ENCODE data around the gene CENPT.
A peak's percentile ranks its signal among the peaks of the same experiment; 100 is the strongest.

CENPT gene, protein sequence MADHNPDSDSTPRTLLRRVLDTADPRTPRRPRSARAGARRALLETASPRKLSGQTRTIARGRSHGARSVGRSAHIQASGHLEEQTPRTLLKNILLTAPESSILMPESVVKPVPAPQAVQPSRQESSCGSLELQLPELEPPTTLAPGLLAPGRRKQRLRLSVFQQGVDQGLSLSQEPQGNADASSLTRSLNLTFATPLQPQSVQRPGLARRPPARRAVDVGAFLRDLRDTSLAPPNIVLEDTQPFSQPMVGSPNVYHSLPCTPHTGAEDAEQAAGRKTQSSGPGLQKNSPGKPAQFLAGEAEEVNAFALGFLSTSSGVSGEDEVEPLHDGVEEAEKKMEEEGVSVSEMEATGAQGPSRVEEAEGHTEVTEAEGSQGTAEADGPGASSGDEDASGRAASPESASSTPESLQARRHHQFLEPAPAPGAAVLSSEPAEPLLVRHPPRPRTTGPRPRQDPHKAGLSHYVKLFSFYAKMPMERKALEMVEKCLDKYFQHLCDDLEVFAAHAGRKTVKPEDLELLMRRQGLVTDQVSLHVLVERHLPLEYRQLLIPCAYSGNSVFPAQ

GRCh38 chr16:67847064-67847861, at the start of gene CENPT:
Gene CENPT (minus strand): TSS chr16:67847693. CDS start chr16:67833859, 13,834 bp downstream.
- DNase-seq (ENCODE audit: low read depth) = peak; percentile 51
- TF ChIP-seq POLR2A (IDR thresholded peaks at IDR 0.05; ENCODE audit: extremely low read depth, insufficient read length) = no peak
- no peak for TF ChIP-seq CTCF (IDR thresholded peaks at IDR 0.05; ENCODE audit: low read depth, low read length)
- TF ChIP-seq MYC (IDR thresholded peaks at IDR 0.05; ENCODE audit: low read depth, low read length) = no peak
- TF ChIP-seq, protein P1, sequence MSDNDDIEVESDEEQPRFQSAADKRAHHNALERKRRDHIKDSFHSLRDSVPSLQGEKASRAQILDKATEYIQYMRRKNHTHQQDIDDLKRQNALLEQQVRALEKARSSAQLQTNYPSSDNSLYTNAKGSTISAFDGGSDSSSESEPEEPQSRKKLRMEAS (IDR thresholded peaks at IDR 0.05; ENCODE audit: low read depth, low read length) = no peak
- peak within 1 kb of the TSS; percentile 84 for H3K4me3 ChIP-seq (ENCODE audit: low read depth, low read length)

DNA sequence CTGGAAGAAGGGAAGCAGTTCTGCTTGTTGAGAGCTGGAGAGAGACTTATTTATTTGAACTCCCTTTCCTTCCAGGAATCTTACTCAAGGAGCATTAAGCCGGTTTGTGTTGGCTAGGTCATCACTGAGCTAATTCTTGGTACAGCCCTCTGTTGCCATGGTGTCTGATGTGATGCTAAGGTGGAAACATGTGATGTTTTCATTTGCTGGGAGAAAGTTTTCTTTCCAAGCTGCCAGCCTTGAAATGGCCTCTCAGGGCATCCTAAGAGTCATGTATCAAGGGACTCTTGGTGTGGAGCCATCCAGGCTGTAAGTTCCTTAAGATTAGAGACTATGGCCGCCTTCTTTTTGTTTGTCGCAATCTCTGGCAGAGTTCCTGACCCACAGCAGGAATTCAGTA, 49.7 kb upstream of the CENPT start:
- DNase-seq (ENCODE audit: low read depth) = no peak
- TF ChIP-seq MYC (IDR thresholded peaks at IDR 0.05; ENCODE audit: low read depth, low read length) (no peak), POLR2A (IDR thresholded peaks at IDR 0.05; ENCODE audit: extremely low read depth, insufficient read length) (no peak), CTCF (IDR thresholded peaks at IDR 0.05; ENCODE audit: low read depth, low read length) (no peak)
- TF ChIP-seq, protein P1 (IDR thresholded peaks at IDR 0.05; ENCODE audit: low read depth, low read length) = no peak
- H3K4me3 ChIP-seq (ENCODE audit: low read depth, low read length) = no peak overlapping the region

DNA sequence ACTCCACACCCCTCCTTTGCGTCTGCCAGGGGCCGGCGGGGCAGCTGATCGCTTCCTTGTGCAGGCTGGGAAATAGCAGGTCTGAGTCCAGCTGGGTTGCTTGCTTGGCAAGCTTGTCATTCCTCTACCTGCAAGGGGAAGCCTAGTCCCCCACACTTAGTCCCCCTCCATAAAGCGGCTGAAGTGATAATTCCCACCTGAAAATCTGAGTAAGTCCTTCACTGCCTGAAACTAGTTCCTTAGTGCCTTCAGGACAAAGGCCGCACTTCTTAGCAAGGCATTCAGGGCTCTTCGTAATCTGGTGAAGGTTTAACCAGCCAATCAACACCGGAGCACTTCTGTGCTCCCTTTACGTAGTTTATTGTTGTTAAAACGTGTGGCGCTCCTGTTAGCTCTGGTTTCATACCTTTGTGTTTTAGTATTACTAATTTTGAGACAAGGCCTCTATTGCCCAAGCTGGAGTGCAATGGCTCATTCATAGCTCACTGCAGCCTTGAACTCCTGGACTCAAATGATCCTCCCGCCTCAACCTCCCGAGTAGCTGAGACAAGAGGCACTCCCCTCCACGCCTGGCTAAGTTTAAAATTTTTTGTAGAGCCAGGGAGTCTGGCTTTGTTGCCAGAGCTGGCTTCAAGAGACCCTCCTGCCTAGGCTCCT, 46.4 kb upstream of the CENPT start:
- TF ChIP-seq, protein P1 (IDR thresholded peaks at IDR 0.05; ENCODE audit: low read depth, low read length) = no peak
- no peak for TF ChIP-seq MYC (IDR thresholded peaks at IDR 0.05; ENCODE audit: low read depth, low read length)
- no peak for TF ChIP-seq POLR2A (IDR thresholded peaks at IDR 0.05; ENCODE audit: extremely low read depth, insufficient read length)
- TF ChIP-seq CTCF (IDR thresholded peaks at IDR 0.05; ENCODE audit: low read depth, low read length) = no peak
- peak; percentile 60 for DNase-seq (ENCODE audit: low read depth)
- peak overlapping the region; percentile 89 for H3K4me3 ChIP-seq (ENCODE audit: low read depth, low read length)

DNA sequence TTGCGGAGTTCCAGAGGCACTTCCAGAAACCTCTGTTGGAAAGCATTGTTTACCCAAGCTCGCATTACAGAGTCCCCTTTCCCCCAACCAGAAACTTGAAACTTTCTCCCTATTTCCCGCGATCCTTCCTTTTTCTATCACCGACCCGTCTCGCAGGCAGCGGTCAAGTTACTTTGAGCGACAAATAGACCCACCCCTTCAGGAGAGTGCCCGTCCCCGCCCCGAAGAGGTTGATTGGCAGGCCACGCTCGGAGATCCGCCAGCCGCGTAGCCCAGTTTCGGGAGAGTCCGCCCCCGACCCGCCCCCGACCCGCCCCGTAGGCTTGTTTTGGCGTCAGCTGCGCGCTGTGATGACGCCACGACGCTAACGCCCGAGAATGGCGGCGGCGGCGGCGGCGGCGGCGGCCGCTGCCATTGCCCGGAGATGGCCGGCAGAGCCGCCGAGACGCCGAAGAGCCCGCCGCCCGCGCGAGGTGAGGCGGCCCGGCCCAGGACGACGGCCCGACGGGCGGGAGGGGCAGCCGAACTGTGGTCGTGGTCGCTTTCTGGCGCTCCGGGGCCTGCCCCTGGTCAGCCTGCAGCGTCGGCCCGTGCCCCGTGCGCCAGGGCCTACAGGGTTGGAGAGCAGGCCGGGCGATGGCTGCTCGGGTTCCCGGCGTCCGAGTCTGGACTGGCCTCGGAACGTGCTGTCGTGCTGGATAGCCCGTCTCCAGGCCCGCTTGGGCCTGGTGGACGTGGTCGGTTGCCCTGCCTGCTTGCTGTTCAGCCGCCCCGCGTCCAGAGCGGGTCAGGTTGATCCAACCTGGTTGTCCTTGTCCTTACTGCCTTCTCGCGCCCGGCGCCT, 45.6 kb upstream of the CENPT start, which contains the start of gene PSKH1:
PSKH1 (plus strand) TSS at position 356 of the 844 bp plus-strand sequence. CDS start 15,496 bp downstream, outside the sequence.
- TF ChIP-seq MYC (IDR thresholded peaks at IDR 0.05; ENCODE audit: low read depth, low read length) = 0 out of 2 replicates have a peak, but pooled peaks have one; percentile 28
- peak; percentile 39 for TF ChIP-seq POLR2A (IDR thresholded peaks at IDR 0.05; ENCODE audit: extremely low read depth, insufficient read length)
- TF ChIP-seq CTCF (IDR thresholded peaks at IDR 0.05; ENCODE audit: low read depth, low read length) = no peak
- DNase-seq (ENCODE audit: low read depth) = peak; percentile 98
- H3K4me3 ChIP-seq (ENCODE audit: low read depth, low read length) = peak within 1 kb of the TSS; percentile 89

- H3K4me3 ChIP-seq (ENCODE audit: low read depth, low read length) = peak overlapping the region; percentile 70
- DNase-seq (ENCODE audit: low read depth) = no peak
- TF ChIP-seq, protein P1 (IDR thresholded peaks at IDR 0.05; ENCODE audit: low read depth, low read length) = no peak
- TF ChIP-seq CTCF (IDR thresholded peaks at IDR 0.05; ENCODE audit: low read depth, low read length) = no peak
- TF ChIP-seq MYC (IDR thresholded peaks at IDR 0.05; ENCODE audit: low read depth, low read length) = no peak
- no peak for TF ChIP-seq POLR2A (IDR thresholded peaks at IDR 0.05; ENCODE audit: extremely low read depth, insufficient read length)
These were observed 44.9 kb upstream of the CENPT start for GRCh38 chr16:67892375-67892774.

All from NB4 (cell line).